CD8-positive, alpha-beta memory T cell (primary cell): ENCODE data around the gene FCER1G. TPM values are rescaled to one million over a fixed set of nuclear protein-coding genes. Genes with fewer than 3 reads are reported as not detected.

Experiments used
- CTCF ChIA-PET: fragments of 350-600 bp; sonication (Branson Sonifier 250); formaldehyde crosslinking; loops from one replicate; lab custom pipeline; 2021; ENCODE audit warnings: antibody characterized with exemption; lab: Charles Lee
- POLR2A ChIA-PET: fragments of 350-600 bp; sonication (Branson Sonifier 250); formaldehyde crosslinking; loops from one replicate; lab custom pipeline; 2021; ENCODE audit warnings: antibody characterized with exemption; lab: Charles Lee
- DNase-seq, 5 donors: peaks; one replicate each; pipeline versions ENCODE4 v3.0.0 to v3.0.0-alpha.2; 2020 to 2022; ENCODE audit warnings: mixed read lengths in 1 of 5
- H3K27ac ChIP-seq: one replicate; pipeline ENCODE4 v1.7.0; 2013; ENCODE audit warnings: low read depth, mild to moderate bottlenecking, low read length, moderate library complexity
- H3K27me3 ChIP-seq: 2 replicates; pipeline ENCODE4 v1.7.0; 2013; ENCODE audit warnings: low read length, mild to moderate bottlenecking; ENCODE audit not compliant: insufficient read depth, poor library complexity, severe bottlenecking
- H3K36me3 ChIP-seq: 2 replicates; pipeline ENCODE4 v1.7.0; 2013; ENCODE audit warnings: mild to moderate bottlenecking, low read length, moderate library complexity; ENCODE audit not compliant: insufficient read depth
- H3K4me1 ChIP-seq: 2 replicates; pipeline ENCODE4 v1.7.0; 2013; ENCODE audit warnings: mild to moderate bottlenecking, low read length, moderate library complexity; ENCODE audit not compliant: insufficient read depth
- H3K4me3 ChIP-seq: 2 replicates; pipeline ENCODE4 v1.7.0; 2013; ENCODE audit warnings: mild to moderate bottlenecking, low read length
- H3K9me3 ChIP-seq: 2 replicates; pipeline ENCODE4 v1.7.0; 2013; ENCODE audit warnings: mild to moderate bottlenecking, low read length
- H3K27ac Mint-ChIP-seq, 8 donors: one replicate each; pipeline ENCODE4 v1.8.0; 2020 to 2021; ENCODE audit warnings: mixed read lengths in 8 of 8, mild to moderate bottlenecking in 6 of 8, inconsistent platforms in 3 of 8, moderate library complexity in 3 of 8
- H3K27me3 Mint-ChIP-seq, 2 donors: one replicate each; pipeline ENCODE4 v1.8.0; 2020 to 2021; ENCODE audit warnings: mixed read lengths in 2 of 2, mild to moderate bottlenecking in 1 of 2, moderate library complexity in 1 of 2
- H3K36me3 Mint-ChIP-seq, 3 donors: one replicate each; pipeline ENCODE4 v1.8.0; 2020 to 2021; ENCODE audit warnings: mixed read lengths in 3 of 3, inconsistent platforms in 1 of 3, mild to moderate bottlenecking in 1 of 3
- H3K4me1 Mint-ChIP-seq, 3 donors: one replicate each; pipeline ENCODE4 v1.8.0; 2020 to 2021; ENCODE audit warnings: mixed read lengths in 3 of 3, inconsistent platforms in 1 of 3, mild to moderate bottlenecking in 1 of 3
- H3K4me3 Mint-ChIP-seq, 7 donors: one replicate each; pipeline ENCODE4 v1.8.0; 2020 to 2021; ENCODE audit warnings: mixed read lengths in 7 of 7, mild to moderate bottlenecking in 6 of 7, moderate library complexity in 4 of 7, inconsistent platforms in 2 of 7
- H3K9me3 Mint-ChIP-seq, 5 donors: one replicate each; pipeline ENCODE4 v1.8.0; 2020 to 2022; ENCODE audit warnings: mixed read lengths in 5 of 5, mild to moderate bottlenecking in 3 of 5, moderate library complexity in 2 of 5, inconsistent platforms in 1 of 5
- polyA plus RNA-seq: library from polyadenylated mRNA; unstranded; fragments of 300-500 nt; fragmentation: Illumina TruSeq; gene quantifications from one replicate; pipeline ENCODE4 v1.2.3, GENCODE V29; 2021
- total RNA-seq, 2 experiments: library from RNA; stranded (reverse); gene quantifications; one replicate each; pipeline ENCODE4 v1.2.3, GENCODE V29; 2021

Gene FCER1G
- total and polyA plus RNA-seq, 3 experiments from 2014 or later, result 4.1 to 19.0 (median 5.1) TPM

DNA sequence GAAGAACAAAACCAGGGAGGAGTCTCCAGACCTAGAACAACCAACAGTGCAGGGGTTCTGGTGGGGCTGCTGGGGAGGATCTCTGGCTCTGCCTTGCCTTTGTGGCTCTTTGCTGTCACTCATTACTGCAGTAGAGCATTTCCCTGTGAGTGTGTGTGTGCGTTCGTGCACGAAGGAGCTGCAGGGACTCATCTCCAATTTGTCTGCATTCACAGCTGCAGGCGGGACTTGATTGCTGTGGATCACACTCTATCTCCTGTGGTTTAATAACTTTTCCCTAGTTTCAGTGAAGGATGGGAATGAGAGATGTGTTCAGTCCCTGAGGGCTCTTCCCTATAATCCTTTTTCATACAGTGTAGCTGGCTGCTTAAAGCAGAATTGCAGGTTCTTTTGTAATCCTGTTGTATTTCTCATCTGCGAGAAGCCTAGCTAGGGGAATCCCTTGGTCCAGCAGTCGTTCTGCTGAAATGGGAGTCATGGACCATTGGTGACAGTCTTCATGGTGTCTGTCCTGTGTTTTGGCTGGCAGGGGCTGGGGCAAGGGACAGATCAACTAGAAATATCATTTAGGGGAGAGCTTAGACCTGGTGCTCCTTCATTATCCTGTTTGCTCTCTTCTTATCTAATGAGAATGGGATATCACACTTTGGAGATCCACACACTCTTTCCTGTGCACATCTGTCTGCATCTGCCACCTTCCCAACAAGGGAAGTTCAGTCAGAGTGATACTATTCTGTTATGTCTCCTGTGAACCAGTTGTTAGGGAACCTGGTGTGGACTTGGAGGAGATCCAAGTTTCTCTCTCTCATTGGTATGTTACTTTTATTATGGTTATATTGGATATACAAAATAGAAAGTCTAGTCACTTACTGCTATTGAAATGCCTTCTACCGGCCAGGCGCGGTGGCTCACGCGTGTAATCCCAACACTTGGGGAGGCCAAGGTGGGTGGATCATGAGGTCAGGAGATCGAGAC, 46.5 kb downstream of the FCER1G start:
- POLR2A ChIA-PET, result no interaction called here
- Histone ChIP-seq H3K27ac (no peak overlapping the region), H3K4me3 (no peak overlapping the region), H3K9me3 (no peaks in the 10 kb centered on the region), H3K4me1 (no peaks in the 10 kb centered on the region), H3K36me3 (no peaks in the 10 kb centered on the region), H3K27me3 (peaks cover 25% of the 10 kb centered on the region)
- CTCF ChIA-PET, result no interaction called here
- Mint-ChIP-seq H3K4me3 (no peak overlapping the region), H3K27ac (no peak overlapping the region), H3K9me3 (peaks cover 4 to 24% (median 17%) of the 10 kb centered on the region in 5 donors), H3K27me3 (peaks cover 56 to 80% of the 10 kb centered on the region in 2 donors), H3K4me1 (peaks cover 10 to 19% (median 15%) of the 10 kb centered on the region in 3 donors), H3K36me3 (peaks cover 3 to 11% (median 8%) of the 10 kb centered on the region in 3 donors)
- no peak for DNase-seq

GRCh38 chr1:161265305-161265704, 50.2 kb downstream of the FCER1G start:
- CTCF ChIA-PET, result interaction anchor here (1.6 kb wide), 1 partner anchor 59 kb away, joined by 3 read pairs; no protein-coding TSS in a partner anchor
- Histone ChIP-seq H3K4me3 (no peak overlapping the region), H3K27ac (no peak overlapping the region), H3K9me3 (no peaks in the 10 kb centered on the region), H3K4me1 (no peaks in the 10 kb centered on the region), H3K36me3 (no peaks in the 10 kb centered on the region), H3K27me3 (peaks cover 12% of the 10 kb centered on the region)
- H3K9me3 Mint-ChIP-seq, result no peaks in the 10 kb centered on the region
- H3K36me3 Mint-ChIP-seq, result no peaks in the 10 kb centered on the region
- peaks cover 27 to 48% of the 10 kb centered on the region in 2 donors for H3K27me3 Mint-ChIP-seq
- H3K4me1 Mint-ChIP-seq, result no peaks in the 10 kb centered on the region
- POLR2A ChIA-PET, result no interaction called here
- H3K27ac Mint-ChIP-seq, result no peak overlapping the region
- H3K4me3 Mint-ChIP-seq, result no peak overlapping the region
- no peak for DNase-seq

DNA sequence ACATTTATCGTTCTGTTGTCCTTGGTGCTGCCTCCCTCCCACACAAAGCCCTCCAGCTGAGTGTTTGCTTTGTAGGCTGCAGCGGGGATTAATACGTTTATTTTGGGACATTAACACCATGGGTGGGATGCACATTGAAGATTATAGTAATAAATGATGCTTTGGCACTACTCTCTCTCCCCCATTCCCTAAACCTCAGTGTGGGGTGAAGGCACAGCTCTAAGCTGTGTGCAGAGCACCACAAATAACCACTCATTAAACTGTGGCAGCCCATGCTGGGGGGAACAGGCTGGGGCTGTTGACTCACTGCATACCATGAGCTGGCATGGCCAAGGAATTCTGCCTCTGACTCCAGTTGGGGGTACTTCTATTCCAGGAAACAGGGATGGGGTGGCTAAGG, 51.1 kb downstream of the FCER1G start:
- Mint-ChIP-seq H3K36me3 (no peaks in the 10 kb centered on the region), H3K4me3 (no peak overlapping the region), H3K27ac (no peak overlapping the region), H3K4me1 (no peaks in the 10 kb centered on the region), H3K27me3 (peaks cover 20 to 39% of the 10 kb centered on the region in 2 donors), H3K9me3 (no peaks in the 10 kb centered on the region)
- POLR2A ChIA-PET, result no interaction called here
- DNase-seq, result no peak
- H3K36me3 ChIP-seq, result no peaks in the 10 kb centered on the region
- no peaks in the 10 kb centered on the region for H3K9me3 ChIP-seq
- CTCF ChIA-PET, result interaction anchor here (0.9 kb wide), 1 partner anchor 39 kb away, joined by 3 read pairs; no protein-coding TSS in a partner anchor
- H3K27ac ChIP-seq, result no peak overlapping the region
- no peak overlapping the region for H3K4me3 ChIP-seq
- no peaks in the 10 kb centered on the region for H3K4me1 ChIP-seq
- peaks cover 5% of the 10 kb centered on the region for H3K27me3 ChIP-seq

DNA sequence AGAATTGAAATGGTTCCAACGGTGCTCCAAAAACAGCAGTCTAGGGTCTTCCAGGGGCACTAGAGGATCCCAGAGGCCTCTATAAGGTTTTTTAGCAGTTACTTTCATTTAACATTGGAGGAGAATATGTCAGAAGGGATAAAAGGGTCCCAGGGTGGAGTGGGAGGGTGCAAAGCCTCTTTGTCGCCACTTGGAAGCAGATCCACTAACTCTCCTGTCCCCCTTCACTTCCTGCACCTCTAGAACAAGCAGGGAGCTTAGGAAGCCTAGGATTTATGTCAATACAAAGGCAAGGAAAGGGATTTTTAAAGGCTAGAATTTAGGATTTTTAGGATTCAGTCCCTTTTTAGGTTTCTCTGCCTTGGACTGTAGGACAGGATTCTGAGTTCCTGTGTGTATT, 51.7 kb downstream of the FCER1G start:
- Mint-ChIP-seq H3K36me3 (no peaks in the 10 kb centered on the region), H3K4me1 (no peaks in the 10 kb centered on the region), H3K27ac (no peak overlapping the region), H3K4me3 (no peak overlapping the region), H3K9me3 (no peaks in the 10 kb centered on the region), H3K27me3 (peaks cover 14 to 34% of the 10 kb centered on the region in 2 donors)
- H3K4me1 ChIP-seq, result no peaks in the 10 kb centered on the region
- ChIA-PET POLR2A (no interaction called here), CTCF (interaction anchor here (0.9 kb wide), 1 partner anchor 40 kb away, joined by 3 read pairs; no protein-coding TSS in a partner anchor)
- H3K27ac ChIP-seq, result no peak overlapping the region
- H3K4me3 ChIP-seq, result no peak overlapping the region
- H3K9me3 ChIP-seq, result no peaks in the 10 kb centered on the region
- H3K36me3 ChIP-seq, result no peaks in the 10 kb centered on the region
- no peak for DNase-seq
- H3K27me3 ChIP-seq, result no peaks in the 10 kb centered on the region

GRCh38 chr1:161267321-161267720, 52.2 kb downstream of the FCER1G start:
- Histone ChIP-seq H3K27ac (no peak overlapping the region), H3K36me3 (no peaks in the 10 kb centered on the region), H3K27me3 (no peaks in the 10 kb centered on the region), H3K4me3 (no peak overlapping the region), H3K9me3 (no peaks in the 10 kb centered on the region), H3K4me1 (no peaks in the 10 kb centered on the region)
- CTCF ChIA-PET, result interaction anchor here (0.9 kb wide), 1 partner anchor 40 kb away, joined by 3 read pairs; no protein-coding TSS in a partner anchor
- H3K27me3 Mint-ChIP-seq, result peaks cover 12 to 33% of the 10 kb centered on the region in 2 donors
- no peak overlapping the region for H3K4me3 Mint-ChIP-seq
- H3K4me1 Mint-ChIP-seq, result no peaks in the 10 kb centered on the region
- no peak for DNase-seq
- POLR2A ChIA-PET, result no interaction called here
- H3K36me3 Mint-ChIP-seq, result no peaks in the 10 kb centered on the region
- no peaks in the 10 kb centered on the region for H3K9me3 Mint-ChIP-seq
- H3K27ac Mint-ChIP-seq, result no peak overlapping the region

Other genes starting within 250 kb of the FCER1G start
- gene F11R, start 194.1 kb upstream of the FCER1G start, total RNA-seq, result 10 to 100 TPM; 11.6 to 14.1 TPM
- gene F11R, start 194.1 kb upstream of the FCER1G start, polyA plus RNA-seq, result 18.3 TPM
- 10 to 100 TPM; 40.2 to 46.1 TPM for gene TSTD1, start 176.3 kb upstream of the FCER1G start, total RNA-seq
- 288 TPM for gene TSTD1, start 176.3 kb upstream of the FCER1G start, polyA plus RNA-seq
- gene USF1, start 169.3 kb upstream of the FCER1G start, total RNA-seq, result 10 to 100 TPM; 63.3 to 67.7 TPM
- 6.7 TPM for gene USF1, start 169.3 kb upstream of the FCER1G start, polyA plus RNA-seq
- gene ARHGAP30, start 145.4 kb upstream of the FCER1G start, total RNA-seq, result 100 to 1,000 TPM; 147 to 149 TPM
- 213 TPM for gene ARHGAP30, start 145.4 kb upstream of the FCER1G start, polyA plus RNA-seq
- gene NECTIN4, start 125.7 kb upstream of the FCER1G start, total RNA-seq, result under 1 TPM; 0.09 TPM
- gene NECTIN4, start 125.7 kb upstream of the FCER1G start, polyA plus RNA-seq, result not detected
- gene KLHDC9, start 116.9 kb upstream of the FCER1G start, total RNA-seq, result under 1 TPM; 0.42 to 0.49 TPM
- not detected for gene KLHDC9, start 116.9 kb upstream of the FCER1G start, polyA plus RNA-seq
- 100 to 1,000 TPM; 133 to 142 TPM for gene PFDN2, start 97.3 kb upstream of the FCER1G start, total RNA-seq
- gene PFDN2, start 97.3 kb upstream of the FCER1G start, polyA plus RNA-seq, result 96.4 TPM
- 10 to 100 TPM; 33.9 to 36.3 TPM for gene NIT1, start 97.2 kb upstream of the FCER1G start, total RNA-seq
- gene NIT1, start 97.2 kb upstream of the FCER1G start, polyA plus RNA-seq, result 16.7 TPM
- 10 to 100 TPM; 41.0 to 41.9 TPM for gene DEDD, start 82.6 kb upstream of the FCER1G start, total RNA-seq
- 30.0 TPM for gene DEDD, start 82.6 kb upstream of the FCER1G start, polyA plus RNA-seq
- 100 to 1,000 TPM; 109 to 118 TPM for gene UFC1, start 61.3 kb upstream of the FCER1G start, total RNA-seq
- gene UFC1, start 61.3 kb upstream of the FCER1G start, polyA plus RNA-seq, result 174 TPM
- 10 to 100 TPM; 26.1 to 27.4 TPM for gene USP21, start 55.8 kb upstream of the FCER1G start, total RNA-seq
- 28.3 TPM for gene USP21, start 55.8 kb upstream of the FCER1G start, polyA plus RNA-seq
- gene PPOX, start 48.9 kb upstream of the FCER1G start, total RNA-seq, result 10 to 100 TPM; 24.4 to 31.3 TPM
- 17.6 TPM for gene PPOX, start 48.9 kb upstream of the FCER1G start, polyA plus RNA-seq
- 10 to 100 TPM; 59.4 to 60.9 TPM for gene B4GALT3, start 37.8 kb upstream of the FCER1G start, total RNA-seq
- gene B4GALT3, start 37.8 kb upstream of the FCER1G start, polyA plus RNA-seq, result 58.9 TPM
- gene ADAMTS4, start 16.2 kb upstream of the FCER1G start, total RNA-seq, result under 1 TPM; 0.37 to 0.58 TPM
- gene ADAMTS4, start 16.2 kb upstream of the FCER1G start, polyA plus RNA-seq, result 0.17 TPM
- gene NDUFS2, start 12.9 kb upstream of the FCER1G start, total RNA-seq, result 10 to 100 TPM; 93.5 to 97.1 TPM
- 82.1 TPM for gene NDUFS2, start 12.9 kb upstream of the FCER1G start, polyA plus RNA-seq
- not detected for gene APOA2, start 8.3 kb downstream of the FCER1G start, total RNA-seq
- gene APOA2, start 8.3 kb downstream of the FCER1G start, polyA plus RNA-seq, result not detected
- 10 to 100 TPM; 24.7 to 26.1 TPM for gene TOMM40L, start 10.8 kb downstream of the FCER1G start, total RNA-seq
- 6.9 TPM for gene TOMM40L, start 10.8 kb downstream of the FCER1G start, polyA plus RNA-seq
- not detected for gene NR1I3, start 22.9 kb downstream of the FCER1G start, total RNA-seq
- gene NR1I3, start 22.9 kb downstream of the FCER1G start, polyA plus RNA-seq, result not detected
- gene PCP4L1, start 43.5 kb downstream of the FCER1G start, total RNA-seq, result not detected
- gene PCP4L1, start 43.5 kb downstream of the FCER1G start, polyA plus RNA-seq, result not detected
- 1 to 10 TPM; 1.8 to 1.9 TPM for gene MPZ, start 94.7 kb downstream of the FCER1G start, total RNA-seq
- not detected for gene MPZ, start 94.7 kb downstream of the FCER1G start, polyA plus RNA-seq
- gene SDHC, start 99.1 kb downstream of the FCER1G start, total RNA-seq, result 100 to 1,000 TPM; 226 to 232 TPM
- gene SDHC, start 99.1 kb downstream of the FCER1G start, polyA plus RNA-seq, result 199 TPM
- gene CFAP126, start 152.6 kb downstream of the FCER1G start, total RNA-seq, result not detected
- gene CFAP126, start 152.6 kb downstream of the FCER1G start, polyA plus RNA-seq, result not detected